GM15510 (cell line): ENCODE measurements around the gene TTC23.

Source experiments
- POLR2A ChIP-seq: IDR thresholded peaks from 3 replicates; pipeline ENCODE4 v1.6.1; 2011; ENCODE audit warnings: borderline replicate concordance; ENCODE audit not compliant: insufficient read length; ENCODE audit errors: extremely low read depth

The TTC23 gene

DNA sequence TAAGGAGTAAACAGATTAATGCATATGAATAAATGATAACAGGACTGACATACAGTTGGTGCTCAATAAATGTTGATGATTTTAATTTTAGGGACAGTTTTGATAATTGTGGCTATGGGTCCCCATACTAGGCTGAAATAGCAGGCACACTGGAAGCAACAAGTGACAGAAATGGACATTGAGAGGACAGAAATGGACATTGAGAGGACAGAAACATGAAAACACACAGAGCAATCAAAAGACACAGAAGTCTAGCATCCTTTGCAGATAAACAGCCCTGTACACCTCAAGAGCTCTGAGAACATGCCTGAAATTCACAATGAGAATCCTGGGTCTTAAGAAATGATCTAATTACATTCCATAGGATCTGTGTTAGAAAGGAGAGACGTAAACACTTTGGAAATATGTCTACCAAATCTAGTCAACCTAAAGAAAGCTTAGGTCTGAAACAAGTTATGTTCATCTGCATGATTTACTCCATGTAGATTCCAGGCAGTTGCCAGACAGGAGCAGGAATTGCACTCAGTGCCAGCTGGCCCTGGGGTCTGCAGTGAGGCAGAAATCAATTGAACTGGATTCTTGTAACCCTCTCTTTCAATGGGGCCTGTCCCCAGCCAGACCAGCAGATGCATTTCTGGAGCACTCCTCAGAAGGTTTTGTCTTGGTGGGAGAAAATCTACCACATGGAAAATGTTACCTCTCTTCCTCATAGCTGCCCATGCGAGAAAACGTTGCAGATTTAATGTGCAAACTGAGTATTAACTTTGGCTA lies 84.2 kb downstream of the TTC23 start:
- no peak for TF ChIP-seq POLR2A

- no peak for TF ChIP-seq POLR2A
These were observed 85.3 kb downstream of the TTC23 start for GRCh38 chr15:99164119-99164518.

- TF ChIP-seq POLR2A, result no peak
These were observed 85.9 kb downstream of the TTC23 start for GRCh38 chr15:99163271-99164062.

GRCh38 chr15:99158626-99159412 lies 90.6 kb downstream of the TTC23 start:
- no peak for TF ChIP-seq POLR2A

DNA sequence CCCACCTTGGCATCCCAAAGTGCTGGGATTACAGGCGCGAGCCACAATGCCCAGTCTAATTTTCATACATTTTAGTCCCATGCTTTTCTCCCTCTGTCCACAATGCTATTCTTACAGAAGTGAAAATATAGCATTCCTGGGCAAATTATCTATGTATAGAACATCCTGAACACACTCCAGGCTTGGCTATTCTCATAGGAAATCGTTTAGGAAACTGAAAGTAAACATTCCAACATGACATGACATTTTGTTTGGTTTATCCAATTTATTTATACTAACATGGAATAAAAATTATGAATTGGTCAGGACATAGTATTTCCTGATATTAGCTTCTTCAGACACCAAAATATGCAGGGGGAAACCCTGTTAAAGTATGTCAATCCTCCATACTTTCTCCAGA lies 91.9 kb downstream of the TTC23 start:
- no peak for TF ChIP-seq POLR2A

DNA sequence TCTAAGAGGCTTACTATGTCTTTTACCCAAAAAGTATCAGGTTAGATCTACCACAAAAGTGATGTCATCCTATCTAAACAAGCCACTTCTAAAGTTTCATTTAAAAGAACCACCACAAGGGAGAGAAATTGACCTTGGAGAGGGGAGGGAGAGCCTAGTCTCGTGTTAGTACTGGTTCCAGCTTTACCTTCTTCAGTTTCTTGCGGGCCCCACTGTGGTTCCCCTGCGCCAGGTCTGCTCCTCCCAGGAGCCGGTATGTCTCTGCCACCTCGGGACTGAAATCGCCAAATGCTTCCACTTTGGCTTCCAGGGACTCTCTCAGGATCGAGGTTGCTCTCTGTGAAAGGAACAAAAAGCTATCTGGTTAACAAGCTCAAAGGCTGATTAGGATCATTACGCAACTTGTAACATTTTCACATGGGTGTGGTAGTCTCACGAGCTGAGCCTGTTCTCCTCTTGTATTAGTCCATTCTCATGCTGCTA lies 93.4 kb downstream of the TTC23 start:
- no peak for TF ChIP-seq POLR2A

DNA sequence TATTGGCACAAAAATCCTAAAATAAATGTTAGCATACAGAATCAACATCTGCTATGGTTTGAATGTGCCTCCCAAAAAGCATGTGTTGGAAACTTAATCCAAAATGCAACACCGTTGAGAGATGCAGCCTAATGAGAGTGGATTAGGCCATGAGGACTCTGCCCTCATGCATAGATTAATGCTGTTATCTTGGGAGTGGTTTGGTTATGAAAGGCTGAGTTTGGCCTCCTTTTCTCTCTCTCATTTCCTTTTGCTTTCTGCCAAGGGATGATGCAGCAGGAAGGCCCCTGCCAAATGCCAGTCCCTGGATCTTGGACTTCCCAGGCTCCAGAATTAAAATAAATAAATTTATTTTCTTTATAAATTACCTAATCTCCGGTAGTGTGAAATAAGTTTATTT lies 95.1 kb downstream of the TTC23 start:
- no peak for TF ChIP-seq POLR2A

DNA sequence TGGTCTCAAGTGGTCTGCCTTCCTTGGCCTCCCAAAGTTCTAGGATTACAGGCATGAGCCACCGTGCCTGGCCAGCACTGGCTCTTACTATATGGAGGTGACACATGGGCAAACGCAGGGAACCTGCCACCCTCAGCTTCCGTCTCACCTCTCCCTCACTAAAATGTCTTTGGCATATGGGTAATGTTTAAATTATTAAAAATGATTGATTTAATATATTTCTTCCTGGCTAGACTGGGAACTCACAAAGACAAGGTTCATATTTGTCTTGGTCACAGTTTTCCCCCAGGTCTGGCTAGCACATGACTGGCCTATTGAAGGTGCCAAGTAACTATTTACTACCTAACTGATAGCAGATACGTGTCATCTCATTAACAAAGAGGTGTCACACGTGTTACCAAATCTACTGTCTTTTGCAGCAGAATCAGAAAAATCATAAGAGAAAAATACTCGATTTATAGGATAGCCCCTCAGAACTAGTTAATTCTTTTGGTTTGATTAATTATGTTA lies 96.3 kb downstream of the TTC23 start:
- no peak for TF ChIP-seq POLR2A

GRCh38 chr15:99151156-99151555 lies 98.2 kb downstream of the TTC23 start:
- no peak for TF ChIP-seq POLR2A

GRCh38 chr15:99149366-99149765 lies 100.0 kb downstream of the TTC23 start:
- TF ChIP-seq POLR2A, result no peak

GRCh38 chr15:99148851-99149276 lies 100.5 kb downstream of the TTC23 start:
- TF ChIP-seq POLR2A, result no peak

DNA sequence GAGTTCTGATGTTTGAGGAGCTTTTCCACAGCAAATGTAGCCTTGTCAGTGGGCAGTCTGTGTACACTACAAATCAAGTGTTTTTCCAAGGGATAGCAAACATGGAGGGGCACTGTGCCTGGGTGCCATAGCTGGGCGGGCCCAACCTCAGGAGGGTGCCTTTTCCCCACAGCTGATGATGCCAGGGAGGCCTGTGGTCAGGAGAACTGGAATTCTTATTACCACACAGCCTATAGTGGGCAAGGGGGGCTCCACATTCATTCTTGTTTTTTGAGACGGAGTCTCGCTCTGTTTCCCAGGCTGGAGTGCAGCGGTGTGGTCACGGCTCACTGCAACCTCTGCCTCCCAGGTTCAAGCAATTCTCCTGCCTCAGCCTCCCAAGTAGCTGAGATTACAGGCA lies 102.7 kb downstream of the TTC23 start:
- TF ChIP-seq POLR2A, result no peak

GRCh38 chr15:99145778-99146177 lies 103.6 kb downstream of the TTC23 start:
- TF ChIP-seq POLR2A, result no peak

DNA sequence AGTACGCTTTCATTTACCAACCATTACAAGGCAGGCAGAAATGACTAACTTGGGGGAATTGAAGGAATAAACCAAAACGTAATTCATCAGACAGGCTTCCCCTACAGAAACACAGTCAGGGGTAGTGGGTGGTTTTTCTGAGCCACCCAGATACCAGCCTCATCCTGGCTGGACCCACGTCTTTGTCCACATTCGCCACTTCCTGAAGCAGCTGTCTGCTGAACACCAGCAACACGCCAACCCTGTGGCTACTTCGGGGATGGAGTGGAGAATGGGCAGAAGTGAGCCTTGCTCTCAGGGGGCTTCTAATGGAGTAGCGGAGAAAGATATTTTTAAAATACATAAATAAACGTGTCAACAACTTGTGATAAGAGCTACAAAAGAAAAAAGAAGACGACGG lies 104.4 kb downstream of the TTC23 start:
- TF ChIP-seq POLR2A, result no peak

- TF ChIP-seq POLR2A, result no peak
These were observed 105.4 kb downstream of the TTC23 start for GRCh38 chr15:99143655-99144610.

- no peak for TF ChIP-seq POLR2A
These were observed 106.1 kb downstream of the TTC23 start for GRCh38 chr15:99143242-99143641.
